ENCODE data around the gene C19orf44. TPM values are rescaled to one million over a fixed set of nuclear protein-coding genes. Genes with fewer than 3 reads are reported as not detected.

Gene C19orf44
- total and polyA plus RNA-seq, 2 experiments from 2014 or later: 2.4 to 5.1 TPM

DNA sequence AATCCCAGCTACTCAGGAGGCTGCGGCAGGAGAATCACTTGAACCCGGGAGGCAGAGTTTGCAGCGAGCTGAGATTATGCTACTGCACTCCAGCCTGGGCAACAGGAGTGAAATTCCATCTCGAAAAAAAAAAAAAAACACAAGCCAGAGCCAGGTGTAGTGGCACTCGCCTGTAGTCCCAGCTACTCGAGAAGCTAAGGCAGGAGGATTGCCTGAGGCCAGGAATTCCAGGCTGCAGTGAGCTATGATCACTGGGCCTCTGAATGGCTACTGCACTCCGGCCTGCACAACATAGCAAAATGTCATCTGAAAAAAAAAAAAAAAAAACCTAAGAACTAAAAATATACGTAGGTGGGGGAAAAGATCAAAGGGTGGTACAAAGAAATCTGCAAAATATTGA, 43.9 kb upstream of the C19orf44 start:
- peaks cover 12% of the 10 kb centered on the region for H3K4me1 ChIP-seq (ENCODE audit: insufficient read depth)
- H3K4me3 ChIP-seq: no peak overlapping the region
- no peak overlapping the region for H3K9ac ChIP-seq
- 83 to 87% methylated on average over 8 of the region's 8 CpGs for WGBS, 2 experiments (ENCODE audit: low coverage in 1 of 2, low lambda C conversion rate in 2 of 2, missing lambda C conversion rate in 2 of 2)
- in situ Hi-C loops (cut with MboI): no loop called here
- no peaks in the 10 kb centered on the region for H3K36me3 ChIP-seq (ENCODE audit: low read depth)
- no peak overlapping the region for H2AFZ ChIP-seq
- H3K9me3 ChIP-seq (ENCODE audit: low read depth): no peaks in the 10 kb centered on the region
- no peak overlapping the region for H3K4me2 ChIP-seq (ENCODE audit: unreplicated experiment)
- H4K20me1 ChIP-seq (ENCODE audit: insufficient read depth): peaks cover 1% of the 10 kb centered on the region; the same call in 1 of the 2 replicates
- no peaks in the 10 kb centered on the region for H3K9me2 ChIP-seq (ENCODE audit: insufficient read depth)
- no peak for DNase-seq
- H3F3A ChIP-seq (ENCODE audit: insufficient read depth): no peaks in the 10 kb centered on the region
- no peak overlapping the region for H3K27ac ChIP-seq
- peaks cover 99% of the 10 kb centered on the region for H3K79me2 ChIP-seq (ENCODE audit: insufficient read depth)
- no peak for TF ChIP-seq EZH2 (IDR thresholded peaks at IDR 0.05; ENCODE audit: insufficient read depth, poor library complexity, severe bottlenecking)
- TF ChIP-seq EZH2phosphoT487 (IDR thresholded peaks at IDR 0.05; ENCODE audit: insufficient read depth, low read depth): no peak
- H3K27me3 ChIP-seq (replicated peaks; ENCODE audit: insufficient read depth): no peaks in the 10 kb centered on the region

DNA sequence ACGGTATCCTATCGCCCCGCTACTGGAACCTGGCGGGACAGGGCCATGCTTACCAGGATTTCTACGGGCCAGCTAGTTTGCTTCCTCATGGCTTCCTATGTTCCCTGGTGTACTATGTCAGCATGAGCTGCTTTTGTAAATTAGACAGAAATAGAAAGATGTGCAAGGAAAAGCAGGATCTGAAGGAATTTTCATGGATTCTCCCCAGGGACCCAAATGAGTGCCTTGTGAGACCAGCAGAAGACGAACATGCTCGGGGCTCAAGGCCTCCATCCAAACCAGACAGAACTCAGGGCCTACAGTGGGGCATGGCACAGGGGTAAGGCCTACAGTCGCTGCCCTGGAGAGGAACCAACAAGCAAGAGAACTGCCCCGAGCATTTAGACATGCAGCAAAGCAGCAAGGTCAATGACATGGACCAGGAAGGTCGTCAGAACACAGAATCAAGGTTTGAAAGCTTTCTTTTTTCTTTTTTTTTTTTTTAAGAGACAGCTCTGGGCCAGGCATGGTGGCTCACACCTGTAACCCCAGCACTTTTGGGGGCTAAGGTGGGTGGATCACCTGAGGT, 41.8 kb upstream of the C19orf44 start:
- H3K9me3 ChIP-seq (ENCODE audit: low read depth): no peaks in the 10 kb centered on the region
- H3K27ac ChIP-seq: no peak overlapping the region
- H3K4me1 ChIP-seq (ENCODE audit: insufficient read depth): peaks cover 16% of the 10 kb centered on the region
- H3F3A ChIP-seq (ENCODE audit: insufficient read depth): no peaks in the 10 kb centered on the region
- peaks cover 99% of the 10 kb centered on the region for H3K79me2 ChIP-seq (ENCODE audit: insufficient read depth)
- no peak for DNase-seq
- H3K9ac ChIP-seq: no peak overlapping the region
- WGBS, 2 experiments (ENCODE audit: low coverage in 1 of 2, low lambda C conversion rate in 2 of 2, missing lambda C conversion rate in 2 of 2): 81% methylated on average over 10 of the region's 10 CpGs
- no peaks in the 10 kb centered on the region for H3K27me3 ChIP-seq (replicated peaks; ENCODE audit: insufficient read depth)
- no peak overlapping the region for H3K4me2 ChIP-seq (ENCODE audit: unreplicated experiment)
- H4K20me1 ChIP-seq (ENCODE audit: insufficient read depth): no peaks in the 10 kb centered on the region; the same call in 1 of the 2 replicates
- H3K4me3 ChIP-seq: no peak overlapping the region
- no peaks in the 10 kb centered on the region for H3K9me2 ChIP-seq (ENCODE audit: insufficient read depth)
- H3K36me3 ChIP-seq (ENCODE audit: low read depth): no peaks in the 10 kb centered on the region
- in situ Hi-C loops (cut with MboI): no loop called here
- TF ChIP-seq EZH2 (IDR thresholded peaks at IDR 0.05; ENCODE audit: insufficient read depth, poor library complexity, severe bottlenecking) (no peak), EZH2phosphoT487 (IDR thresholded peaks at IDR 0.05; ENCODE audit: insufficient read depth, low read depth) (no peak)
- no peak overlapping the region for H2AFZ ChIP-seq

DNA sequence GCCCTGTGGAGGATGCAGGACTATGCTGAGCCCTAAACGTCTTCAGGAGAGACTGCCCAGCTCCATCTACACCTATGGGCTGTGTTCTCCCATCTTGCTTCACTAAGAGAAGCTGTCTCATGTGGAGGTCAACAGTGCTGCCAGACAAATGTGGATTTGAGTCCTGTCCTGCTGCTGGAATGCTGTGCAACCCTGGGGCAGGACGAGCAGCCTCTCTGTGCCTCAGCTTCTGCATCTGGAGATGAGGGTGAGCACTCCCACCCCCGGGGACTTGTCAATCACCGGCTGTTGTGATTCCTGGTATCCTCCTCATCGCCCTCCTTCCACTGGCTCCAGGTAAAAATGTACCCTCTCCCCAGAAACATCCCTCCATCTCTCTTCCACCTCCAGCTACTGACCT, 40.7 kb upstream of the C19orf44 start:
- H3K9ac ChIP-seq: no peak overlapping the region
- H3K36me3 ChIP-seq (ENCODE audit: low read depth): no peaks in the 10 kb centered on the region
- no peak overlapping the region for H3K4me3 ChIP-seq
- H3K9me2 ChIP-seq (ENCODE audit: insufficient read depth): no peaks in the 10 kb centered on the region
- in situ Hi-C loops (cut with MboI): no loop called here
- no peaks in the 10 kb centered on the region for H3K9me3 ChIP-seq (ENCODE audit: low read depth)
- peaks cover 16% of the 10 kb centered on the region for H3K4me1 ChIP-seq (ENCODE audit: insufficient read depth)
- TF ChIP-seq EZH2 (IDR thresholded peaks at IDR 0.05; ENCODE audit: insufficient read depth, poor library complexity, severe bottlenecking) (no peak), EZH2phosphoT487 (IDR thresholded peaks at IDR 0.05; ENCODE audit: insufficient read depth, low read depth) (no peak)
- no peak overlapping the region for H3K27ac ChIP-seq
- DNase-seq: no peak
- H3K27me3 ChIP-seq (replicated peaks; ENCODE audit: insufficient read depth): no peaks in the 10 kb centered on the region
- 96% methylated on average over 5 of the region's 5 CpGs for WGBS, 2 experiments (ENCODE audit: low coverage in 1 of 2, low lambda C conversion rate in 2 of 2, missing lambda C conversion rate in 2 of 2)
- H4K20me1 ChIP-seq (ENCODE audit: insufficient read depth): no peaks in the 10 kb centered on the region; the same call in 1 of the 2 replicates
- H3K4me2 ChIP-seq (ENCODE audit: unreplicated experiment): no peak overlapping the region
- no peak overlapping the region for H2AFZ ChIP-seq
- no peaks in the 10 kb centered on the region for H3F3A ChIP-seq (ENCODE audit: insufficient read depth)
- peaks cover 99% of the 10 kb centered on the region for H3K79me2 ChIP-seq (ENCODE audit: insufficient read depth)

DNA sequence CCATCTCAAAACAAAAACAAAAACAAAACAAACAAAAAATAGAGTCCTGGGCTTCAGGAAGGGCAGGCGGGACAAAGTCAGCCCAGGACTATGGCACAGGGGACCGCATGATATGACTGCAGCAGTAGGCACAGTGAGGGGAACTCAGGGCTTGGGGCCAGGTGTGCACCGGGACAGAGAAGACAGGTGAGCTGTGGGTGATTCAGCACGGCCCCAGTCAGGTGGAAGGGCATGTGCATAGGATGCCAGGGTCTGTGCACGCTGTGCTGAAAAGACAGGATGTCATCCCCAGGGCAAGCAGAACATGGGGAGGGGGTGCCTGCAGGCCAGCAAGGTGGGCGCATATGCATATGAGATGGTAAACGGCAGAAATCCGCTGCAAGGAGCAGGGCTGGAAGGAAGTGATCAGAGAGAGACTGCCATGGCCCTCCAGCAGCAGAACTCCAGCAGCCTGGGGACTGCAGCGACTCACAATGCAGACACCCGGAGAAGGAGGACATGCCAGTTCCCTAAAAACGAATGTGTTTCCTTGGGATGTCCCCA, 39.5 kb upstream of the C19orf44 start:
- Histone ChIP-seq H3K9ac (peak overlapping the region; percentile 38; the same call in 1 of the 2 replicates), H3K9me2 (ENCODE audit: insufficient read depth) (no peaks in the 10 kb centered on the region), H3F3A (ENCODE audit: insufficient read depth) (no peaks in the 10 kb centered on the region), H3K27me3 (replicated peaks; ENCODE audit: insufficient read depth) (no peaks in the 10 kb centered on the region), H3K36me3 (ENCODE audit: low read depth) (no peaks in the 10 kb centered on the region), H3K27ac (no peak overlapping the region), H3K4me3 (no peak overlapping the region), H3K79me2 (ENCODE audit: insufficient read depth) (peaks cover 100% of the 10 kb centered on the region), H2AFZ (no peak overlapping the region), H3K9me3 (ENCODE audit: low read depth) (no peaks in the 10 kb centered on the region), H3K4me2 (ENCODE audit: unreplicated experiment) (peak overlapping the region; percentile 52), H3K4me1 (ENCODE audit: insufficient read depth) (peaks cover 16% of the 10 kb centered on the region), H4K20me1 (ENCODE audit: insufficient read depth) (no peaks in the 10 kb centered on the region; the same call in 1 of the 2 replicates)
- TF ChIP-seq EZH2 (IDR thresholded peaks at IDR 0.05; ENCODE audit: insufficient read depth, poor library complexity, severe bottlenecking): no peak
- no peak for TF ChIP-seq EZH2phosphoT487 (IDR thresholded peaks at IDR 0.05; ENCODE audit: insufficient read depth, low read depth)
- 69% methylated on average over 11 of the region's 11 CpGs for WGBS, 2 experiments (ENCODE audit: low coverage in 1 of 2, low lambda C conversion rate in 2 of 2, missing lambda C conversion rate in 2 of 2)
- peak; percentile 32 for DNase-seq
- in situ Hi-C loops (cut with MboI): no loop called here

Data from GM23248 (cell line).